Tibial nerve (tissue), 4 donors: ENCODE measurements around the gene TMEM132C. TPM values are rescaled to one million over a fixed set of nuclear protein-coding genes. Genes with fewer than 3 reads are reported as not detected.

ENCODE experiments used
- DNase-seq, 2 donors: peaks; one replicate each; pipeline ENCODE4 v3.0.0-alpha.2; 2019; ENCODE audit warnings: low spot score in 2 of 2
- H3K27ac ChIP-seq, 4 donors: fragments of 200-600 bp; sonication (generic) in 3 of 4; one replicate each; pipeline ENCODE4 v1.5.1; 2017 to 2019; ENCODE audit warnings: mild to moderate bottlenecking in 1 of 4
- H3K27me3 ChIP-seq, 2 donors: fragments of 200-600 bp; sonication (generic) in 1 of 2; one replicate each; pipeline versions ENCODE4 v1.5.1 to v1.6.0; 2017 to 2019
- H3K36me3 ChIP-seq, 3 donors: fragments of 200-600 bp; sonication (generic); one replicate each; pipeline ENCODE4 v1.5.1; 2018 to 2019
- H3K4me1 ChIP-seq, 4 donors: fragments of 200-600 bp; sonication (generic) in 3 of 4; one replicate each; pipeline ENCODE4 v1.5.1; 2017 to 2019
- H3K4me3 ChIP-seq, 4 donors: fragments of 200-600 bp; sonication (generic) in 3 of 4; one replicate each; pipeline ENCODE4 v1.5.1; 2017 to 2019; ENCODE audit warnings: mild to moderate bottlenecking in 1 of 4, moderate library complexity in 1 of 4
- H3K9me3 ChIP-seq, 4 donors: fragments of 200-600 bp; sonication (generic) in 3 of 4; one replicate each; pipeline ENCODE4 v1.5.1; 2017 to 2019
- EP300 ChIP-seq, 2 donors: sonication (generic); formaldehyde crosslinking; IDR thresholded peaks; one replicate each; pipeline ENCODE4 v1.6.1; 2017; ENCODE audit warnings: antibody characterized with exemption in 2 of 2, mild to moderate bottlenecking in 1 of 2
- POLR2A ChIP-seq, 2 donors: fragments of 450-650 bp; IDR thresholded peaks; one replicate each; pipeline ENCODE4 v1.6.1; 2017; ENCODE audit warnings: antibody characterized with exemption in 2 of 2, mild to moderate bottlenecking in 2 of 2, moderate library complexity in 2 of 2
- WGBS, 2 donors: methylation state at CpG; one replicate each; pipeline ENCODE4 v1.1.5; 2018; 5-methylcytosine and 5-hydroxymethylcytosine counted together
- total RNA-seq, 4 donors: library from RNA; depleted of rRNA; stranded (reverse); fragments of >200 nt; gene quantifications; one replicate each; pipeline ENCODE4 v1.1.0, GENCODE V29; 2016
- TF ChIP-seq, protein P1 (sequence below), 5 experiments: fragments of 200-600 bp in 3 of 5; fragments of 450-650 bp in 2 of 5; sonication (generic) in 3 of 5; IDR thresholded peaks; one replicate each; pipeline ENCODE4 v1.5.1; 2016 to 2019; ENCODE audit warnings: antibody characterized with exemption in 5 of 5, mild to moderate bottlenecking in 3 of 5, moderate library complexity in 2 of 5

Gene TMEM132C
- total RNA-seq, 4 donors from 2014 or later = 8.2 to 17.4 (median 12.4) TPM

DNA sequence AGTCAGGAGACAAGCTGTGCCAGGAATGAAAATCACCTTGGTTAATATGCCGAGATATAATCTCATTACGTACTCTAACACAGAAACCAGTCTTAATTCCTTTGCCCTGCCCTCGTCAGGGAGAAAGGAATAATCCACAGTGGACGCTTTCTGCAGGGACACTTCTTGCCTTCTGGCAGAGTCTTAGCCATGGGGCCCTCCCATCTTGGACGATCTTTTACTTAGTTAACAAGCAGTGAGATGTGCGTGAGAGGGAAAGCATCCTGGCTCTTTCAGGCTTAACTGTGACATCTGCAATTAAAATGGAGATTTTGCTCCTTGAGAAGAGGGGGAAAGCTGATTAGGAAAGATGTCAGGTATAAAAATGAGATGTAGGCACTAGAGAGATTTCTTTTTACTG, 246.4 kb downstream of the TMEM132C start:
- WGBS, 2 donors = 66 to 74% methylated on average over 6 of the region's 6 CpGs
- Histone ChIP-seq H3K27ac (no peak overlapping the region), H3K4me1 (no peaks in the 10 kb centered on the region), H3K4me3 (no peak overlapping the region), H3K9me3 (peaks cover 0 to 20% (median 0%) of the 10 kb centered on the region in 4 donors), H3K27me3 (no peaks in the 10 kb centered on the region), H3K36me3 (no peaks in the 10 kb centered on the region)
- no peak for DNase-seq
- TF ChIP-seq EP300 (IDR thresholded peaks at IDR 0.05) (no peak), POLR2A (IDR thresholded peaks at IDR 0.05) (no peak)
- TF ChIP-seq, protein P1, sequence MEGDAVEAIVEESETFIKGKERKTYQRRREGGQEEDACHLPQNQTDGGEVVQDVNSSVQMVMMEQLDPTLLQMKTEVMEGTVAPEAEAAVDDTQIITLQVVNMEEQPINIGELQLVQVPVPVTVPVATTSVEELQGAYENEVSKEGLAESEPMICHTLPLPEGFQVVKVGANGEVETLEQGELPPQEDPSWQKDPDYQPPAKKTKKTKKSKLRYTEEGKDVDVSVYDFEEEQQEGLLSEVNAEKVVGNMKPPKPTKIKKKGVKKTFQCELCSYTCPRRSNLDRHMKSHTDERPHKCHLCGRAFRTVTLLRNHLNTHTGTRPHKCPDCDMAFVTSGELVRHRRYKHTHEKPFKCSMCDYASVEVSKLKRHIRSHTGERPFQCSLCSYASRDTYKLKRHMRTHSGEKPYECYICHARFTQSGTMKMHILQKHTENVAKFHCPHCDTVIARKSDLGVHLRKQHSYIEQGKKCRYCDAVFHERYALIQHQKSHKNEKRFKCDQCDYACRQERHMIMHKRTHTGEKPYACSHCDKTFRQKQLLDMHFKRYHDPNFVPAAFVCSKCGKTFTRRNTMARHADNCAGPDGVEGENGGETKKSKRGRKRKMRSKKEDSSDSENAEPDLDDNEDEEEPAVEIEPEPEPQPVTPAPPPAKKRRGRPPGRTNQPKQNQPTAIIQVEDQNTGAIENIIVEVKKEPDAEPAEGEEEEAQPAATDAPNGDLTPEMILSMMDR (IDR thresholded peaks at IDR 0.05) = no peak

DNA sequence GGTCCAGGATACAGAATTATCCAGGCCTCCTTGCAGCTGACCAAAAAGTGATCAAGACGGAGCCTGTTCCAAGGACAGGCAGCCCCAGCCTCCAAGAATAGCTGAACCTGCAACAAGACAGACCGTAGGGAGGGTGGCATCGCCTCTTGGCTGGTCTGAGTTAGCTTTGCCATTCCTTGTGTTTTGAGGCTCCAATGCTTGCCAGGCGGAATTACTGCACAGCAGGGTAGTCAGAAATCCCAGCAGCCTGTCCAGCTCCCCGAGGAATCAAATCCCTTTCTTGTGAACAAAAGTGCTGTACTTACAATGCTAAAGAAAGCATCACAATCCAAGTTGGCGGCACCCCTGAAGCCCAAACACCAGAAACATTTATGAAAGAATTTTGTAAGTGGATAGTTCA, 246.9 kb downstream of the TMEM132C start:
- no peak overlapping the region for H3K27ac ChIP-seq
- 69 to 71% methylated on average over 6 of the region's 6 CpGs for WGBS, 2 donors
- no peaks in the 10 kb centered on the region for H3K27me3 ChIP-seq
- no peaks in the 10 kb centered on the region for H3K36me3 ChIP-seq
- no peaks in the 10 kb centered on the region for H3K4me1 ChIP-seq
- peaks cover 0 to 19% (median 0%) of the 10 kb centered on the region in 4 donors for H3K9me3 ChIP-seq
- no peak overlapping the region for H3K4me3 ChIP-seq
- no peak for DNase-seq
- TF ChIP-seq EP300 (IDR thresholded peaks at IDR 0.05) (no peak), POLR2A (IDR thresholded peaks at IDR 0.05) (no peak)
- TF ChIP-seq, protein P1 (IDR thresholded peaks at IDR 0.05) = no peak

DNA sequence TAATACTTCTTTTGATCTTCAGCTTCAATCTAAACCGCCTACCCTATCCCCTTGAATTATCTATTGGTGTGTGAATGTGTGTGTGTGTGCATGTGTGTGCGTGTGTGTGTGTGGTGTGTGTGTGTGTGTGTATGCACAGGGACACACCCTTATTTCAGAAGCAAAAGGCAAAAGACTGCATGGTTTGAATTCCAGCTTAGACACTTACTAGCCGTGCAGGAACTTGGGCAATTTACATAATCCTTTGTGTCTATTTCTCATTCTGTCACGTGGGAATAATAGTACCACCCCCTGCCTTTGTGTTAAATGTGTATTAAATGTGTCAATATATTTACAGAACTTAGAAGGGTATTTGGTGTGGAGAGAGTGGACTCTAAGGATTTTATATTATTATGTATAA, 251.7 kb downstream of the TMEM132C start:
- Histone ChIP-seq H3K9me3 (peaks cover 0 to 19% (median 0%) of the 10 kb centered on the region in 4 donors), H3K27me3 (no peaks in the 10 kb centered on the region), H3K36me3 (no peaks in the 10 kb centered on the region), H3K4me1 (no peaks in the 10 kb centered on the region), H3K27ac (no peak overlapping the region), H3K4me3 (no peak overlapping the region)
- 61 to 63% methylated on average over 4 of the region's 4 CpGs for WGBS, 2 donors
- TF ChIP-seq, protein P1 (IDR thresholded peaks at IDR 0.05) = no peak
- no peak for TF ChIP-seq POLR2A (IDR thresholded peaks at IDR 0.05)
- no peak for TF ChIP-seq EP300 (IDR thresholded peaks at IDR 0.05)
- DNase-seq = no peak

DNA sequence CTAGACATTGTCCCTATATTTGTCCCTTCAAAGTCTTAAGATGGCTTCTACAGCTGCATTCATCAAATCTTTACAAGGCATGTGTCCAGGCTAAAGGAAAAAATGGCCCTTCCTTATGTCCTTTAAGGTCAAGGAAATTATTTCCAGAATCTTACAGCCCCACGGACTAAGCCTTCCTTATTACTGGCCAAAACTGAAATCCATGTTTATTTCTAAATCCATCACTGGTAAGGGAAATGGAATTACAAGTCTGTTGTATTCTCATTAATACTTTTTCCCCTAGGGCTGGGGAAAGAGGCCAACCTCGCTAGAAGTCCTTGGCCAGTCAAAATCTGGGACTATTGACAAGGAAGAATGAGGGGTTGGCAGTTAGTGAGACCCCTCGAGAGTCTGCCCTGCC, 252.5 kb downstream of the TMEM132C start:
- no peak overlapping the region for H3K27ac ChIP-seq
- H3K27me3 ChIP-seq = no peaks in the 10 kb centered on the region
- peaks cover 0 to 19% (median 0%) of the 10 kb centered on the region in 4 donors for H3K9me3 ChIP-seq
- no peak for DNase-seq
- no peaks in the 10 kb centered on the region for H3K36me3 ChIP-seq
- H3K4me1 ChIP-seq = no peaks in the 10 kb centered on the region
- no peak for TF ChIP-seq POLR2A (IDR thresholded peaks at IDR 0.05)
- TF ChIP-seq, protein P1 (IDR thresholded peaks at IDR 0.05) = no peak
- TF ChIP-seq EP300 (IDR thresholded peaks at IDR 0.05) = no peak
- H3K4me3 ChIP-seq = no peak overlapping the region
- 43 to 53% methylated on average over 3 of the region's 3 CpGs for WGBS, 2 donors

DNA sequence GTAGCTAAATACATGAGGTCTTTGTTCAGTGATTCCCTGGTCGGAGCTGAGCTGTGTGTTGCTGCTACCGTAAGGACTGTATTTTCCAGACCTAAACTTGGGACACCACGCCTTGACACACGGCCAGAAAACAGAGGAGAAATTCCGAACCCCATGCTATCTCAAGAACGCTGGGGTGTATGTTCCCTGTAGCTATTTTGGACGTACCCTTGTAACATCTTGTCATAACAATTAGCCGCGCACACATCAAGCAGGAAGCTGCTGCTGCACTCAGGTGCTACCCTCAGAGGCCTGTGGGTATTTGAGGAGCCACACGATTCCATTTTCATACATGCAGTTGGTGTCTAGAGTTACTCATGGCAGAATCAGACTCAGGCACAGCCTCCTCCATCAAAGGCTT, 255.0 kb downstream of the TMEM132C start:
- Histone ChIP-seq H3K9me3 (peaks cover 0 to 9% (median 0%) of the 10 kb centered on the region in 4 donors), H3K4me3 (no peak overlapping the region), H3K36me3 (no peaks in the 10 kb centered on the region), H3K4me1 (no peaks in the 10 kb centered on the region), H3K27ac (no peak overlapping the region), H3K27me3 (no peaks in the 10 kb centered on the region)
- DNase-seq = no peak
- WGBS, 2 donors = 88 to 93% methylated on average over 10 of the region's 10 CpGs
- TF ChIP-seq, protein P1 (IDR thresholded peaks at IDR 0.05) = no peak
- TF ChIP-seq EP300 (IDR thresholded peaks at IDR 0.05) (no peak), POLR2A (IDR thresholded peaks at IDR 0.05) (no peak)
